HG02610 (cell line): ENCODE results near the gene SHANK1.

Source experiments
- ATAC-seq: cut with Tn5 transposase; IDR thresholded peaks from one replicate; pipeline ENCODE4 v1.9.1; 2021; ENCODE audit warnings: mild to moderate bottlenecking, moderate library complexity; ENCODE audit not compliant: unreplicated experiment

The SHANK1 gene

GRCh38 chr19:50713556-50714236, 5.9 kb downstream of the SHANK1 start:
- ATAC-seq = no peak

GRCh38 chr19:50712833-50713232, 6.8 kb downstream of the SHANK1 start:
- ATAC-seq = no peak

- no peak for ATAC-seq
Observed at GRCh38 chr19:50711805-50712204, 7.8 kb downstream of the SHANK1 start.

- no peak for ATAC-seq
Observed at GRCh38 chr19:50711196-50711595, 8.4 kb downstream of the SHANK1 start.

- ATAC-seq = no peak
Observed at GRCh38 chr19:50710612-50711011, 9.0 kb downstream of the SHANK1 start.

GRCh38 chr19:50710094-50710493, 9.5 kb downstream of the SHANK1 start:
- no peak for ATAC-seq

- no peak for ATAC-seq
Observed at GRCh38 chr19:50708179-50708879, 11.3 kb downstream of the SHANK1 start.

- no peak for ATAC-seq
Observed at GRCh38 chr19:50706387-50706786, 13.2 kb downstream of the SHANK1 start.

GRCh38 chr19:50705422-50706019, 14.1 kb downstream of the SHANK1 start:
- ATAC-seq = no peak

GRCh38 chr19:50703915-50704796, 15.4 kb downstream of the SHANK1 start:
- ATAC-seq = no peak

- ATAC-seq = no peak
Observed at GRCh38 chr19:50702871-50703829, 16.5 kb downstream of the SHANK1 start.

GRCh38 chr19:50702158-50702870, 17.3 kb downstream of the SHANK1 start:
- no peak for ATAC-seq

- no peak for ATAC-seq
Observed at GRCh38 chr19:50701367-50701985, 18.1 kb downstream of the SHANK1 start.

GRCh38 chr19:50697414-50698124, 22.0 kb downstream of the SHANK1 start:
- no peak for ATAC-seq

GRCh38 chr19:50696094-50696483, 23.5 kb downstream of the SHANK1 start:
- ATAC-seq = no peak

GRCh38 chr19:50695251-50696093, 24.1 kb downstream of the SHANK1 start:
- ATAC-seq = no peak

GRCh38 chr19:50694815-50695145, 24.8 kb downstream of the SHANK1 start:
- ATAC-seq = no peak
